Hematopoietic multipotent progenitor cell treated with erythropoietin and hydrocortisone succinate and interleukin-3 and kit ligand, for 15 days (in vitro differentiated cells): ENCODE data around the gene VTN.

Experiments
- DNase-seq: peaks from one replicate; pipeline ENCODE4 v3.0.0-alpha.2; 2015; ENCODE audit warnings: low spot score

VTN gene, protein sequence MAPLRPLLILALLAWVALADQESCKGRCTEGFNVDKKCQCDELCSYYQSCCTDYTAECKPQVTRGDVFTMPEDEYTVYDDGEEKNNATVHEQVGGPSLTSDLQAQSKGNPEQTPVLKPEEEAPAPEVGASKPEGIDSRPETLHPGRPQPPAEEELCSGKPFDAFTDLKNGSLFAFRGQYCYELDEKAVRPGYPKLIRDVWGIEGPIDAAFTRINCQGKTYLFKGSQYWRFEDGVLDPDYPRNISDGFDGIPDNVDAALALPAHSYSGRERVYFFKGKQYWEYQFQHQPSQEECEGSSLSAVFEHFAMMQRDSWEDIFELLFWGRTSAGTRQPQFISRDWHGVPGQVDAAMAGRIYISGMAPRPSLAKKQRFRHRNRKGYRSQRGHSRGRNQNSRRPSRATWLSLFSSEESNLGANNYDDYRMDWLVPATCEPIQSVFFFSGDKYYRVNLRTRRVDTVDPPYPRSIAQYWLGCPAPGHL

DNA sequence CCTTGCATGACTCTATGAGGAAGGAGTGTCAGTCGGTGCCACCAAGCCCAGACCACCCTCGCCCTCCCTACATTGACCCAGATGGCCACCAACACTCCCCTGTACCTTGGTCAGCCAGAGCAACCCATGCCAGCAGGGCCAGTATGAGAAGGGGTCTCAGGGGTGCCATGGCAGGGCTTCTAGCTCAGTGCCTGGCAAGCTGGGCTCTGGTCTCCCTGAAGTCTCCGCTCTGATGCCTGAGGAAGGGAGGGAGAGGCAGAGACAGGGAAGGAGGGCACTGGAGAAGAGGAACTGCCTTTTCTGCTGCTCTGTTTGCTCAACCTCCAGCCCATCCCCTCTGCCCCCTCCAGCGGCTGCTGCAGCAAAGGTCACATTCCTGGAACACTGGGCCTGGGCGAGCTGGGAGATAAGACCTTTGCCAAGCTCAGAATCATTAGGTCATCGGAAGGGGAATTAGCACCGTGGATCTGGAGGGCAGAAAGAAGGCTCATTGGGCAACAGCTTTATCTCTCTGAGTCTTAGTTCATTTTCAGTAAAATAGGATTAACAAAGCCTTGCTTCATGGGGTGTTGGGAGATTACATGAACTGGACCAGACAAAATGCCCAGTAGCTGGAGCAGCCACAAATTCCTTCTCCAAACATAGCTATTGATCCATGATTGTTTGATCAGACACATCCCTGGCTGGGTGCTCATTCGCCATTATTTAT, at the start of gene VTN:
Gene VTN, minus strand, starts transcription at position 273 of the 709 bp plus-strand sequence. Its CDS starts 104 bp downstream, at position 169.
- no peak for DNase-seq

DNA sequence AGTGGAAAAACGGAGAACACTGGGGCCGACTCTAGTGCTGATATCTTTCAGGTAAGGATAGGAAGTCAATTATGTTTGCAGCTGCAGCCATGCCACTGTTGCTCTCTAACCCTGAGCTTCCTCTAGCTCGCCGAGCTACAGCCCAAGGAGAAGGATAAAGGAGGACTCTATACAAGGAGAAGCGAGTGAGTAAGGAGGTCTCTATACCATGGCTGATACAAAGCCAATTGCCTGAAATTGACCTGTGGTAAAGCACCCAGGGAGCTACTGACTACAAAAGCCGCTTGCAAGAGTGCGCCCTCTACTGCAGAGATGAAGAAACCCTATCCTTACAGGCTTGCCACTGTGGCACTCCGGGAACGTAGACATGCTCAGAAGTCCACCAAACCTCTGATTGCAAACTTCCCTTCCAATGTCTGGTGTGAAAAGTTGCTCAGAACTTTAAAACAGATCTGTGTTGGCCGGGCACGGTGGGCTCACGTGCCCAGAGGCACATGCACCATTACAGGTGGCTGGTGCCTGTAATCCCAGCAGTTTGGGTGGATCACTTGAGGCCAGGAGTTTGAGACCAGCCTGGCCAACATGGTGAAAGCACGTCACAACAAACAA, 46.7 kb upstream of the VTN start:
- peak; percentile 40 for DNase-seq

DNA sequence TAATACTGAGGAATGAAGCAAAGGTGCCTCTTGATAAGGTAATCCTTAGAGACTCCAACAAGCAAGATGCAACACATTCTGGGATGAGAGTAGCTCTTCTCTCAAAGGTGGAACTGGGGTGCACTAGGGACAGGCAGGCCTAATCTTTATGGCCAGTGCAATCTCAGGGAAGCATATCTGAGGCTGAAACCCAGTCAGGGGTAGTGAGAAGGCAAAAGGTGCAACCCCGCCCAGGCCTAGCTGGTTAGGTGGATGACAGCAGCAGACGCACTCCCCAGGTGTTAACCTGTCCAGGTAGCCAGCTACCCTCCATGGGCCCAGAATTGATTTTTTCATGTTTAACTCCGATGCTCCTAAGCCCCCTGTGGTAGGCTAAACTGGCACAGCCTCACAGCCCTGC, 45.8 kb upstream of the VTN start:
- no peak for DNase-seq

DNA sequence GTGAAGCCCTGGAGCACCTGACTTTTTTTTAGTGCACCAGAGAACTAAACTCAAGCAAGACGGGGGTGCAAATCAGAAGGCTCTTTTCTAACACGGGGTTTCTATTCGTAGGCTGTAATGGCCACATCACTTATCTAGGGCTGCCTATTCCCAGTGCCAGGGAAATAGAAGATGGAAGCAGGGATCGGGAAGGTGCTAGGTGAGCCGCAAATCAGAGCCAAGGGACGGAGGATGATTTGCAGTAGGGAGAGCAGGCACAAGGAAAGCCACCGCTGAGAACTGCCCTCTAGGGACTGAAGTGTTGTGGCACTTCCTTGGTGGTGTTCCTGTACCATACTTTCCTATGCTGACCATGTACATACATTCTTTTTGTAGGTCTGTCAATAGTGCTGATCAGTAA, 43.7 kb upstream of the VTN start:
- no peak for DNase-seq

DNA sequence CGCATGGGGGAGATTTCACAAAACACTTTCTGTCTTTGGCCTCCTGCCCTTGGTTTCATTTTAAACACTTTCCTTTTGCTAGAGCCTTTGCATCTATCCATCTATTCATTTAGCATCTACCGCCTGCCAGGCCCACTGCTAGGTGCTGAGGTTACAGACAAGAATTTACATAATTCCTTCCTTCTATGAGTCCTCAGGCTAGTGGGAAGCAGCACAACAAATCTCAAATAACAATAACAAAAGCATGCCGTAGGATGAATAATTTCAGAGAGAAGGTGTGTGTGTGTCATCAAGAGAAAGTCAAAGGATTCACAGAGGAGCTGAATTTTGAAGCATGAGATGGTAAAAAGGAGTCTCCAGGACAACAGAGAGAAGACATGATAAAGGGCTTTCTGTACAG, 42.0 kb upstream of the VTN start:
- no peak for DNase-seq

DNA sequence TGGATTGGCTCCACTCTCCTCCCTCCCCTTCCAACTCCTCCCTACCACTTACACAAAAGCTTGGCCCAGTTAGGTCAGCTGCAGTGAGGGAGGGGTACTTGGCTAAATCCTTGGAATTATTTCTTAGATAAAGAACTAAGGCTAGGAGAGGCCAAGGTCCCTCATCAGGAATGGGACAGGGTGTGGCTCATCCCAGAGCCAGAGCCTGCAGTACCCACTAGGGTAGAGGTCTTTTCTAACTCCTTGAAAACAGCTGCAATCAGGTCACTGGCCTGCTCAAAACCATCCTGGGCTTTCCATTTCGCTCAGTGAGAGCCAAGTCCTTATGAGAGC, 37.8 kb upstream of the VTN start:
- DNase-seq = no peak

DNA sequence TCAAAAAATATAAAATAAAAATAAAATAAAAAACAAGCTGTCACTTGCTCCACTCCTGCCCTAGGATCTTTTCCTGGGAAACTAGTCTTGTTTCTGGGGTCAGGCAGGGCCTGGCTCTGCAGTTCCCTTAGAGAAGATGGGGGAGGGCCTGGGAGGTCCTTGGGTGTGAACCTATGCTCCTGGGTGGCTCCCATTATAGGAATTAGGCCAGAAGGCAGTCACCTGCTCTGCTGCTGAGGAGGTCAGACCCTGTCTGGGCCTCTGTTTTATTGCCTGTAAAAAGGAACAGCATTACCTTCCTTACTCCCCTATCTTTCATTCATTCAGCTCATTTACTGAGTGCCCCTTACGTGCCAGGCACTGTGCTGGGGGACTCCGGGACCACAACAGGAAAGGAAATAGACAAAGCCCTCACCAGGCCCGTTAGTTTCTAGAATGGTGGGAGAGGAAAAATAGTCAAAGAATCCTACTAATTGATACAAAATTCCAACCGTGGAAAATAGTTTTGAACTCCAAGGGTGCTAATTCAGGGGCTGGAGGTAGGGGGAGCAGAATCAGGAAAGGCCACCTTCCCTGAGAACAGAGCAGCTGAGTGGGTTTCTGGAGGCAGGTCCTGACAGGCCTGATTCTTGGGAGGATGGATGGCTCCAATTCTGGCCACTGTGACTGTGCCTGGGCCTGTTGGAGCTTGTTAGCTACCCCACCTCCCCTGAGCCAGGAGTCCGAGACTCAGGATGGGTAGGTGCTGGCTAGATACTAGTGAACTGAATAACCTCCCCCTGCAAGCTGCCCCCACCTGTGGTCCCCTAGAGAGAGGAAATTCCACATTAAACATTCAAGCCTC, 37.2 kb upstream of the VTN start:
- no peak for DNase-seq

DNA sequence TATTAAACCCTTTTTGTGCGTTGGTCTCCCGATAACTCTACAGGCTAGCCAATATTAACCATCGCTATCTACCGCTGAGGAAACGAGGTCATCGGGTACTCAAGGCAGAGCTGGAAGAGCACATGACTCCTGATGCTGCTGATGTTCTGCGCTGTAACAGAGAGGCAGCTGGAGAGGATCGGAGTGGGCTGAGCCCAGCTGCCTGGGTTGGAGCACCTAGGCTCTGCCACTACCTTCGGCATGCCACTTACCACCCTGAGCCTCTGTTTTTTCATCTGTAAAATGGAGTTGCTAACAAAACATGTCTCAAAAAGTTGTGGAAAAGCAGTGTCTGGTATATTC, 36.3 kb upstream of the VTN start:
- no peak for DNase-seq

DNA sequence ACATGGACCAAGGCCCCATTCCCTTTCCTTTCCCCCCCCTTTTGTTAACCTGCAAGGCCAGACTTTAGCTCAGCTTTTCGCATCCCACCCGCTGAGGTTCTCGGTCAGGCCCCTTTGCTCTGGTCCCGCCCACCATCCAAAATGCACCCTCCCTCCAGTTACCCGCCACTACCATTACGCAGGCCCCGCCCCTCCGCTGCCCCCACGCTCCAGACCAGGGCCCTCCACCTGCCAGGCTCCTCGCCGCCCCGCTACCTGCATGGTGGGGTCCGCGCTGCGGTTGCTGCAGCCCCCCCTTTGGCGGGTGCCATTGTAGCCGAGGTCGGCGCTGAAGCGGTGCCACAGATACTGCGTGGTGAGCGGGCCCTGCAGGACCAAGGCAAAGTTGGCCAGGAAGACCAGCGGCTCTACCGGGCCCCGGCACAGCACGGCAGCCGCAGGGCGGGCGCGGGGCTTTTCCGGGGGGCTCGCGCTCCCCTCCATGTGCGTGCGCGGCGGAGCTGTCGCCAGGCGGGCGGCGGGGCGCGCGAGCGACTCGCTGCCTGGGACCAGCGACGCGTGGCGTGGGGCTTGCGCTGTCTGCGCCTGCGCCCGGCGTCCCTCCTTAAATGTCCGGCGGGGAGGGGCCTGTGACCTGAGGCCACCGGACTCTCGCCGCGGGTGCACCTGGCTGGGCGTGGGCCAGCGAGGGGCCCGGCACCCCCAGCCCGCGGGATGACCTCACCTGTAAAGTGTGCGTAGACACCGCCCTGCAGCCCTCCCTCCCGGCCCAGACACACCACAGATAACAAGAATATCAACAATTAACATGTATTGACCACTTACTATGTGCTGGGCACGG, 35.7 kb upstream of the VTN start, which contains the start of gene SLC46A1:
Gene SLC46A1, minus strand, starts transcription at position 581 of the 841 bp plus-strand sequence. Its CDS starts 98 bp downstream, at position 483.
- no peak for DNase-seq

DNA sequence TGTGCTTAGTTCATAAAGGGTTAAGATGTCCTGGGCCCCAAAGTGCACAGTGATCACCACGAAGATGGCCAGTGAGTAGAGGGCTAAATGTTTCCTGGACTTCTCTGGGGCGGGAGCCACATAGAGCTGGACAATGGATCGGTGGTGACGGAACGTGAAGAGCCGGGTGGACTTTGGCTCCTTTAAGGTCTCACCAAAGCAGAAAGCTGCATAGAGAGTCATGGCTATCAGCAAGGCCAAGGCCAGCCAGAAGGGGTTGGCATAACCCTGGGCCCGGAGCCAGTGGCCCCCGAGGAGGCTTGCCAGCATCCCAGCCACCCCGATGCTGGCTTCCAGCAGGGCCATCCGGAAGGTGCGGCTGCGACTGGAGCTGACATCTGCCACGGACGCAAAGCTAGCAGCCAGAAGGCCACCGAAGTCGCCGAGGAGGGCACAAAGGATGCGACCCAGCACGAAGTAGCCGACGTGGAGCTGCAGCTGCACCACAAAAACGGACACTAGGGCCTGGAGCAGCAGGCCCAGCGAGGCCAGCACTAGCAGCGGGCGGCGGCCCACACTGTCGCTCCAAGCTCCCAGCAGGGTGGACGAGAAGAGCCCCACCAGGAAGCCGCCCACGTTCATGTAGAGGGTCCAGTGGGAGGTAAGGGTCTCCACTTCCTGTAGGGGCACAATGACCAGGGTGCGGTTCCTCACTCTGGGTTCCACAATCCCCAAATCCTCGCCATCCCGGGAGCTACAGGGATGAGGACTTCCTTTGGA, 34.9 kb upstream of the VTN start:
- no peak for DNase-seq

DNA sequence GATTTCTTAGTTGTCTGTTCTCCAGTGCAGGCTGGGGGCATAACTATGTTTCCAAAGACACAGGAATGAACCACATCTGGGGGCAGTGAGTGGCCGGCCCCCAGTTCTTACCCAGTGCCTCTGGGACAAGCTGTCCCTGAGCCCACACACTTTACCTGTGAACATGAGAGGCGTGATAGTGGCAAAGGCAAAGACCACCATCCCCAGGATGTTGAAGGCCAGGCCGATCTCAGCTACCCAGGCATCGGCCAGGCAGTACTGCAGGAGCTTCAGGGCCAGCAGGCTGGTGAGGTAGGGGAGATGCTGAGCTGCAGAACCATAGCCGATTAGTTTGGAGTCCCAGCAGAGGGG, 34.3 kb upstream of the VTN start:
- DNase-seq = no peak

DNA sequence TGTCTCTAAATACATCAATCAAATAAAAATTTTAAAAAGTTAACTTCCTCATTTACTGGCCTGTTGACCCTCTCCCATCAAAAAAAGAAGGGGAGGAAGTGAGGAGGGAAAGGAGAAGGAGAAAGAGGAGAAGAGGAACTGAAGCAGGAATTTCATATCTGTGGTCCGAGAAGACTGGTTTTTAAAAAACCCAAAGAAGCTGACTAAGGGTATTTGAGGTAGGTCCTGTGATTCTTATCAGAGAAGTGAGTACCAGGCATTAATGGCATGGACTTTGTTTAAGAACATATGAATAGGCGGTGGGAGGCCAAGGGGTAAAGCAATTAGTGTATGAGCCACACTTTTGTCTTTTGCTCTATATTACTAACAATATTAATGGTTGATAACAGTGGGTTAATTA, 33.9 kb upstream of the VTN start:
- no peak for DNase-seq

DNA sequence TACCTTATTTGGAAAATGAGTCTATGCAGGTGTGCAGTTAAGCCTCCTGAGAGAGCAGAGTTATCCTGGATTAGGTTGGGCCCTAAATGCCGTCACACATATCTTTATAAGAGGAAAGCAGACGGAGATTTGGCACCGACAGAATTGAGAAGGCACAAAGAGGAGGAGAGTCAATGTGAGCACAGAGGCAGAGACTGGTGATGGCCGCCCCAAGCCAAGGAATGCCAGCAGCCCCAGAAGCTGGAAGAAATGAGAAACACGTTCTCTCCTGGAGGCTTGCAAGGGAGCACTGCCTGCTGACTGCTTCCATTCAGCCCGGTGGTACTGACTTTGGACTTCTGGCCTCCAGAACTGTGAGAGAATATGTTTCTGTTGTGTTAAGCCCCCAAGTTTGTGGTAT, 32.7 kb upstream of the VTN start:
- no peak for DNase-seq

DNA sequence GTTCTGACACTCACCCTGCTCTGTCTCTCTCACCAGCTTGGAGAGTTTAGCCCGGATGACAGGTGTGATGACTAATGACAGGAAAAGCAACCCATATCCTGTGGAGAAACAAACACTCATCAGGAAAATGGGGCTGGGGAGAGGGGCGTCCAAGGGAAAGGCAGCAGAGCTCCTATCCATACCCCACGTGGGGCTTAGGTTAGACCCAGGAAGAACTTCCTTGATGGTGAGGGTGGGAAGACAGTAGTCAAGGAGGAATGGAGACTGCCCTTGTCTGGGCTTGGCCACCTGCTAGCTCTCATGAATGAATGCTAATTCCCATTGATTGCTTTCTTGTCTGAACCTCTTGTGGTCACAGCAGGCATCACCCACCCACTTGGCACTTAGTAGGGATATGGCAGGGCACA, 32.1 kb upstream of the VTN start:
- DNase-seq = no peak

DNA sequence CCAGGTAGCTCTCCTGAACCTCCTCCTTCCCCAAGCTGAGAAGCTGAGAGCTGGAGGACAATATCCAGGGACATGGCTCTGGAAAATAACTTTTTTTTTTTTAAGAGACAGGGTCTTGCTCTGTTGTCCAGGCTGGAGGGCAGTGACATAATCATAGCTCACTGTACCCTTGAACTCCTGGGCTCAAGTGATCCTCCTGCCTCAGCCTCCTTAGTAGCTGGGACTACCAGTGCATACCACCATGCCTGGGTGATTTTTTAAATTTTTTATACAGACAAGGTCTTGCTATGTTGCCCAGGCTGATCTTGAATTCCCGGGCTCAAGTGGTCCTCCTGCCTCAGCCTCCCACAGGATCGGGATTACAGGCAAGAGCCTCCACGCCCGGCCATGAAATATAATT, 29.7 kb upstream of the VTN start:
- no peak for DNase-seq

DNA sequence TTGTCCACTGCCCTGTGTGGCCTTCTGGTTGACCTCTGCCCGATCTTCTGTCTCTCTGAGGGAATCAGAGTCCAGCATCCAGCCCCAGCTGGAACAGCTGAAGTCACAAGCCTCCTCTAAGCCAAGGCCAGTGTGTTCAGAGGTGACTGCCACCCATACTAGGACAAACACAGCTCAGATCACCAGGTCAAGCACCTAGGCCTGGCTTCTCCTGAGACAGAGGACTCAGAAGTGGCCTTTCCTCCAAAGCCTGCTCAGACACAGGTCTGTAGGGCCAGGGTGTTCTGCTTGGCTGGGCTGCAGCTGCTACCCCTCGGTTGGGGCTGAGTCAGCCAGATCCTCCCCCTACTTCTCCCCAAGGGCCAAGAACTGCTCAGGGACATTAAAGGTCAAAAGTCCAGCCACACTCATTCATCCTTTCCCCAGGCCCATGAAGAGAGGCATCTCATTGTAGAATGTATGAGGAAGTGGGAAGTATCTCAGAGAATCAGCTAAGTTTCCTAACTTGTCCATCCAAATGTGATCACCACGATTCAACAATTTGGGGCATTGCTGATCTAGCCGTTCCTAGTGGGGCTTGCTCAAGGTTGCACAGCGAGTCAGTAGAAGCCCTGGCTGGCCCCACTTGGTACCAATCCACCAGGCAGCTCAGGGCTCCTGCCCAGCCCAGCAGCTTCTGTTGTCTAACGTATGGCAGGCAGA, 28.3 kb upstream of the VTN start:
- no peak for DNase-seq

DNA sequence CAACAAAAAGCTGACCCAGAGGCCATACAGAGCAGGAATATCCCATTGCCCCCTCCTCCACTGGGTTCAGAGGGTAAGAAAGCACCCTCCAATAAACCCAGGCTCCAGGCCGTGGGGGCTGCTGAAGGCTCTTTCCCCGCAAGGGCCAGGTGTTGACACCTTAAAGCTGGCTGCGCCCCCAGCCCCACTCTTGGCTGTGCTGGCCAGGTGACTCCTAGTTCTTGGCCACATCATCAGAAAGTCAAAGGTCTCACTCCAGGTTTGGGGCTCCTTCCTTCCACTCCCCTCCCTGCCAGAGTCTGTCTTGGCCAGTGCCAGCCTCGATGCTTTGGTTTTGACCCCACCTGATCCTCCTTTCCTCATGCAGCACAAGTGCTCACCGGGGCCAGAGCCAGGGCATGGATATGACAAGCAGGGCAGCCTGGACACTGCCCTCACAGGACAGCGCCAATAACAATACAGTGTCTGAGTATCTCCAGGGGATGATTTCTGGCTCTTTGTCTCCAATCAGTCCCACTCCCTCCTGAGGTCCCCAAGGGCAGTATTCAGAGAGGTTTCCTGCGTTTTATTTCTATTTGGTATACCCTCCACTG, 27.7 kb upstream of the VTN start:
- DNase-seq = no peak

DNA sequence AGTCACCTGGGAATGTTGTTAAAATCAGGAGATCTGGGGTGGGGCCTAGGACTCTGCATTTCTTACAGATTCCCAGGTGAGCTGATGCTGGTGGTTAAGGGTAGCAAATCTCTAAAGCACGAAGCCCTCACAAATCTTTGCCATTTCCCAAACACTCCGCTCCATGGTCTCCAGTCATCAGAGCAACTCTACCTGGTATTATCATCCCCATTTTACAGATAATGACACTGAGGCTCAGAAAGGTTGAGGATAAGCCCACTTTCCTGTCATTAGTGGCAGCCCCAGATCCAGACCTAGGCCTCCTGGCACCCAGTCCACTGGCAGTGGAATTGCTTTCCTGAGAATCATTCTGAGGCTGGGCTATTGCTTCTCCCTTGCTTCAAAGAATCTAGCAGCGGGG, 27.2 kb upstream of the VTN start:
- DNase-seq = no peak

DNA sequence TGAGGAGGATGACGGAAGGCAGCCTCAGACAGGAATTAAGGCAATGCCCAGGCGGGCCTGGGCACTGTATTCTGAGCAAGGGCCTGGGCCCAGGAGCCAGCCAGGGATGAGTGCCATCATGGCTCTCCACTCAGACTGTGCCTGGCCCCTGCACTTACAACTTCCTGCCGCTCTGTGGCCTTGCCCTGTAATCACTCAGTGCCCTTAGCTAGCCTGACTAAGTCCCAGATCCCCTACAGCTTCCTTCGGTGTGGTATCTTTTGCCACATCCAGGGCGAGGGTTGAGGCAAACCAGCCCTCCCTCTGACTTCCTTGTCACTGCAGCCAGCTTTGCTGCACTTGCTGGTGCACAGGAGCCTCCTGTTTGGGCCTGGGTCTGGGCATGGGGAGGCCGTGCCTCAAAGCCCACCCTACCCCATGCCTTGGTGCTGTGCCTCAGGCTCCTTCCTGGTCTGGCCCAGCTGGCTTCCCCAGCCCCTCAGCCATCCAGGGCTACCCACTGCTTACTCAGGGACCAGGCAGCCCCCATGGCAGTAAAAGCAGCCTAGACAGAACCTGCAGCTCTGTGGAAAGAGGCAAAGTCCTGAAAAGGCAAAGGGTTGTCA, 26.6 kb upstream of the VTN start:
- DNase-seq = no peak
